WTC11 (cell line): Measurements from ENCODE around the gene AP4M1. TPM values are rescaled to one million over a fixed set of nuclear protein-coding genes. Genes with fewer than 3 reads are reported as not detected.

ENCODE experiments used
- ATAC-seq: fragments of 200-7000 bp; cut with Tn5 transposase; 2 replicates; pipeline ENCODE4 v1.10.0; 2021; ENCODE audit warnings: mild to moderate bottlenecking, moderate library complexity
- CTCF ChIA-PET: fragments of 300-600 bp; sonication (Branson Sonifier 250); formaldehyde crosslinking; loops from one replicate; lab custom pipeline; 2021; ENCODE audit warnings: antibody characterized with exemption; lab: Charles Lee
- POLR2A ChIA-PET: fragments of 350-600 bp; sonication (Branson Sonifier 250); formaldehyde crosslinking; loops from one replicate; lab custom pipeline; 2021; ENCODE audit warnings: antibody characterized with exemption; lab: Charles Lee
- DNase-seq: peaks from one replicate; pipeline ENCODE4 v3.0.0; 2021; ENCODE audit warnings: low spot score
- H3K27ac Mint-ChIP-seq: 2 replicates; pipeline ENCODE4 v1.8.0; 2021; ENCODE audit warnings: mixed read lengths
- H3K27me3 Mint-ChIP-seq: 2 replicates; pipeline ENCODE4 v1.8.0; 2021; ENCODE audit warnings: low read depth, mild to moderate bottlenecking, moderate library complexity, mixed read lengths
- H3K36me3 Mint-ChIP-seq: 2 replicates; pipeline ENCODE4 v1.8.0; 2021; ENCODE audit warnings: mixed read lengths
- H3K4me1 Mint-ChIP-seq: 2 replicates; pipeline ENCODE4 v1.8.0; 2022; ENCODE audit warnings: mixed read lengths
- H3K4me3 Mint-ChIP-seq: 2 replicates; pipeline ENCODE4 v1.8.0; 2021; ENCODE audit warnings: mild to moderate bottlenecking, moderate library complexity, mixed read lengths
- H3K9me3 Mint-ChIP-seq: 2 replicates; pipeline ENCODE4 v1.8.0; 2021; ENCODE audit warnings: mixed read lengths
- ATF1 ChIP-seq: sonication (generic); formaldehyde crosslinking; IDR thresholded peaks from 2 replicates; pipeline ENCODE4 v1.8.1; 2023; ENCODE audit warnings: mild to moderate bottlenecking, moderate library complexity, missing genetic modification reagents
- ATF3 ChIP-seq: sonication (generic); formaldehyde crosslinking; conservative IDR thresholded peaks from 2 replicates; pipeline ENCODE4 v1.8.1; 2022; ENCODE audit warnings: mild to moderate bottlenecking, missing genetic modification reagents
- ATF6 ChIP-seq: sonication (generic); formaldehyde crosslinking; IDR thresholded peaks from 2 replicates; pipeline ENCODE4 v1.8.1; 2023; ENCODE audit warnings: mild to moderate bottlenecking, missing genetic modification reagents
- CDX4 ChIP-seq: fragments of 250-450 bp; sonication (Bioruptor Pico); IDR thresholded peaks from 2 replicates; pipeline ENCODE4 v1.9.0; 2021; ENCODE audit warnings: moderate library complexity, mild to moderate bottlenecking, inconsistent platforms, borderline replicate concordance
- CTCF ChIP-seq: fragments of 200-600 bp; IDR thresholded peaks from 2 replicates; pipeline ENCODE4 v1.8.0; 2022; ENCODE audit warnings: antibody characterized with exemption
- ELF4 ChIP-seq: sonication (generic); formaldehyde crosslinking; IDR thresholded peaks from 2 replicates; pipeline ENCODE4 v1.8.1; 2022; ENCODE audit warnings: low read depth, mild to moderate bottlenecking, moderate library complexity, missing genetic modification reagents
- EMX1 ChIP-seq: fragments of 250-450 bp; sonication (Bioruptor Pico); IDR thresholded peaks from 2 replicates; pipeline ENCODE4 v1.8.0; 2021; ENCODE audit warnings: mild to moderate bottlenecking
- ESRRA ChIP-seq: sonication (generic); formaldehyde crosslinking; IDR thresholded peaks from 2 replicates; pipeline ENCODE4 v1.8.1; 2022; ENCODE audit warnings: mild to moderate bottlenecking, missing genetic modification reagents, borderline replicate concordance
- GABPB1 ChIP-seq: sonication (generic); formaldehyde crosslinking; IDR thresholded peaks from 2 replicates; pipeline ENCODE4 v1.8.1; 2023; ENCODE audit warnings: mild to moderate bottlenecking, missing genetic modification reagents
- HMGXB4 ChIP-seq: sonication (generic); formaldehyde crosslinking; IDR thresholded peaks from 2 replicates; pipeline ENCODE4 v1.8.1; 2023; ENCODE audit warnings: mild to moderate bottlenecking, moderate library complexity, missing genetic modification reagents
- KAT7 ChIP-seq: sonication (generic); formaldehyde crosslinking; IDR thresholded peaks from 2 replicates; pipeline ENCODE4 v1.8.1; 2023; ENCODE audit warnings: missing genetic modification reagents, mild to moderate bottlenecking, borderline replicate concordance
- NFE2L1 ChIP-seq: sonication (generic); formaldehyde crosslinking; IDR thresholded peaks from 2 replicates; pipeline ENCODE4 v1.8.1; 2023; ENCODE audit warnings: missing genetic modification reagents
- NR3C1 ChIP-seq: sonication (generic); formaldehyde crosslinking; conservative IDR thresholded peaks from 2 replicates; pipeline ENCODE4 v1.8.1; 2023; ENCODE audit warnings: low read depth, mild to moderate bottlenecking, missing genetic modification reagents
- TEAD4 ChIP-seq: sonication (generic); formaldehyde crosslinking; IDR thresholded peaks from 2 replicates; pipeline ENCODE4 v1.8.0; 2022; ENCODE audit warnings: mild to moderate bottlenecking, missing genetic modification reagents
- ZBTB21 ChIP-seq: sonication (generic); formaldehyde crosslinking; IDR thresholded peaks from 2 replicates; pipeline ENCODE4 v1.8.1; 2023; ENCODE audit warnings: mild to moderate bottlenecking, missing genetic modification reagents, borderline replicate concordance
- ZBTB43 ChIP-seq: sonication (generic); formaldehyde crosslinking; IDR thresholded peaks from 2 replicates; pipeline ENCODE4 v1.8.1; 2023; ENCODE audit warnings: mild to moderate bottlenecking, missing genetic modification reagents
- ZNF219 ChIP-seq: sonication (generic); formaldehyde crosslinking; IDR thresholded peaks from 2 replicates; pipeline ENCODE4 v1.8.0; 2023; ENCODE audit warnings: missing genetic modification reagents, mild to moderate bottlenecking, borderline replicate concordance
- ZNF317 ChIP-seq: sonication (generic); formaldehyde crosslinking; IDR thresholded peaks from 2 replicates; pipeline ENCODE4 v1.8.1; 2023; ENCODE audit warnings: low read depth, mild to moderate bottlenecking, moderate library complexity, missing genetic modification reagents, borderline replicate concordance
- total RNA-seq: library from RNA; stranded (reverse); gene quantifications from 3 replicates; pipeline ENCODE4 v1.2.3, GENCODE V29; 2021
- TF ChIP-seq, protein P1 (sequence below): sonication (generic); formaldehyde crosslinking; IDR thresholded peaks from 2 replicates; pipeline ENCODE4 v1.8.1; 2022; ENCODE audit warnings: mild to moderate bottlenecking, missing genetic modification reagents, moderate library complexity, borderline replicate concordance
- TF ChIP-seq, protein P2 (sequence below): sonication (generic); formaldehyde crosslinking; IDR thresholded peaks from 2 replicates; pipeline ENCODE4 v1.8.1; 2022; ENCODE audit warnings: low read depth, missing genetic modification reagents, borderline replicate concordance
- TF ChIP-seq, protein P3 (sequence below): sonication (generic); formaldehyde crosslinking; IDR thresholded peaks from 2 replicates; pipeline ENCODE4 v1.8.1; 2022; ENCODE audit warnings: mild to moderate bottlenecking, moderate library complexity, missing genetic modification reagents

AP4M1 gene
- total RNA-seq, 1 experiment from 2014 or later, result 18.0 TPM

GRCh38 chr7:100075418-100075817, 26.0 kb upstream of the AP4M1 start:
- peaks cover 48% of the 10 kb centered on the region for H3K9me3 Mint-ChIP-seq
- DNase-seq (no peak), ATAC-seq (no peak)
- H3K27me3 Mint-ChIP-seq, result peaks cover 13% of the 10 kb centered on the region
- ChIA-PET CTCF (interaction anchor here (1.1 kb wide), 1 partner anchor 85 kb away, joined by 3 read pairs; no protein-coding TSS in a partner anchor), POLR2A (no interaction called here)
- H3K36me3 Mint-ChIP-seq, result peaks cover 93% of the 10 kb centered on the region
- H3K27ac Mint-ChIP-seq, result no peak overlapping the region
- TF ChIP-seq ATF3 (CRISPR knock-in tag) (no peak), HMGXB4 (no peak), TEAD4 (CRISPR knock-in tag) (no peak), EMX1 (CRISPR knock-in tag) (no peak), ZNF317 (CRISPR knock-in tag) (no peak), CTCF (no peak)
- TF ChIP-seq, protein P1, sequence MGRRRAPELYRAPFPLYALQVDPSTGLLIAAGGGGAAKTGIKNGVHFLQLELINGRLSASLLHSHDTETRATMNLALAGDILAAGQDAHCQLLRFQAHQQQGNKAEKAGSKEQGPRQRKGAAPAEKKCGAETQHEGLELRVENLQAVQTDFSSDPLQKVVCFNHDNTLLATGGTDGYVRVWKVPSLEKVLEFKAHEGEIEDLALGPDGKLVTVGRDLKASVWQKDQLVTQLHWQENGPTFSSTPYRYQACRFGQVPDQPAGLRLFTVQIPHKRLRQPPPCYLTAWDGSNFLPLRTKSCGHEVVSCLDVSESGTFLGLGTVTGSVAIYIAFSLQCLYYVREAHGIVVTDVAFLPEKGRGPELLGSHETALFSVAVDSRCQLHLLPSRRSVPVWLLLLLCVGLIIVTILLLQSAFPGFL (CRISPR knock-in tag), result no peak
- TF ChIP-seq, protein P2, sequence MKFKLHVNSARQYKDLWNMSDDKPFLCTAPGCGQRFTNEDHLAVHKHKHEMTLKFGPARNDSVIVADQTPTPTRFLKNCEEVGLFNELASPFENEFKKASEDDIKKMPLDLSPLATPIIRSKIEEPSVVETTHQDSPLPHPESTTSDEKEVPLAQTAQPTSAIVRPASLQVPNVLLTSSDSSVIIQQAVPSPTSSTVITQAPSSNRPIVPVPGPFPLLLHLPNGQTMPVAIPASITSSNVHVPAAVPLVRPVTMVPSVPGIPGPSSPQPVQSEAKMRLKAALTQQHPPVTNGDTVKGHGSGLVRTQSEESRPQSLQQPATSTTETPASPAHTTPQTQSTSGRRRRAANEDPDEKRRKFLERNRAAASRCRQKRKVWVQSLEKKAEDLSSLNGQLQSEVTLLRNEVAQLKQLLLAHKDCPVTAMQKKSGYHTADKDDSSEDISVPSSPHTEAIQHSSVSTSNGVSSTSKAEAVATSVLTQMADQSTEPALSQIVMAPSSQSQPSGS (CRISPR knock-in tag), result no peak
- TF ChIP-seq, protein P3, sequence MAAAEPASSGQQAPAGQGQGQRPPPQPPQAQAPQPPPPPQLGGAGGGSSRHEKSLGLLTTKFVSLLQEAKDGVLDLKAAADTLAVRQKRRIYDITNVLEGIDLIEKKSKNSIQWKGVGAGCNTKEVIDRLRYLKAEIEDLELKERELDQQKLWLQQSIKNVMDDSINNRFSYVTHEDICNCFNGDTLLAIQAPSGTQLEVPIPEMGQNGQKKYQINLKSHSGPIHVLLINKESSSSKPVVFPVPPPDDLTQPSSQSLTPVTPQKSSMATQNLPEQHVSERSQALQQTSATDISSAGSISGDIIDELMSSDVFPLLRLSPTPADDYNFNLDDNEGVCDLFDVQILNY (CRISPR knock-in tag), result no peak
- H3K4me3 Mint-ChIP-seq, result no peak overlapping the region
- H3K4me1 Mint-ChIP-seq, result peaks cover 8% of the 10 kb centered on the region

GRCh38 chr7:100077205-100077604, 24.2 kb upstream of the AP4M1 start:
- no peak overlapping the region for H3K27ac Mint-ChIP-seq
- no peak overlapping the region for H3K4me3 Mint-ChIP-seq
- peaks cover 12% of the 10 kb centered on the region for H3K4me1 Mint-ChIP-seq
- ChIA-PET CTCF (no interaction called here), POLR2A (no interaction called here)
- H3K36me3 Mint-ChIP-seq, result peaks cover 80% of the 10 kb centered on the region
- DNase-seq (no peak), ATAC-seq (no peak)
- peaks cover 30% of the 10 kb centered on the region for H3K9me3 Mint-ChIP-seq
- peaks cover under 1% of the 10 kb centered on the region for H3K27me3 Mint-ChIP-seq
- TF ChIP-seq ATF6 (CRISPR knock-in tag) (no peak), NR3C1 (CRISPR knock-in tag) (no peak), ZNF219 (CRISPR knock-in tag) (no peak), ESRRA (CRISPR knock-in tag) (no peak), ATF1 (CRISPR knock-in tag) (no peak), ELF4 (no peak), ZBTB43 (CRISPR knock-in tag) (no peak), KAT7 (CRISPR knock-in tag) (no peak), CDX4 (no peak), ZBTB21 (no peak), NFE2L1 (CRISPR knock-in tag) (no peak), GABPB1 (CRISPR knock-in tag) (no peak)
- TF ChIP-seq, protein P1 (CRISPR knock-in tag), result no peak
